Astrocyte (in vitro differentiated cells and primary cell): ENCODE results near the gene USP11. TPM values are rescaled to one million over a fixed set of nuclear protein-coding genes. Genes with fewer than 3 reads are reported as not detected.

Experiments
- DNase-seq: peaks from one replicate; pipeline ENCODE4 v3.0.0-alpha.2; 2010; ENCODE audit warnings: low read depth
- FAIRE-seq: peaks from 2 replicates; lab custom pipeline; 2011; peaks lifted over from hg19 to GRCh38; lab: Jason Lieb, UNC
- H2AFZ ChIP-seq: 2 replicates; pipeline ENCODE4 v1.6.0; 2012; ENCODE audit warnings: low read depth, low read length, inconsistent platforms
- H3K27ac ChIP-seq: 2 replicates; pipeline ENCODE4 v1.5.1; 2011; ENCODE audit warnings: low read depth, low read length, inconsistent platforms
- H3K27me3 ChIP-seq: 2 replicates; pipeline ENCODE4 v1.6.0; 2011; ENCODE audit warnings: low read length, inconsistent platforms; ENCODE audit not compliant: insufficient read depth
- H3K36me3 ChIP-seq: 2 replicates; pipeline ENCODE4 v1.5.1; 2011; ENCODE audit warnings: low read length, inconsistent platforms; ENCODE audit not compliant: insufficient read depth
- H3K4me1 ChIP-seq: 2 replicates; pipeline ENCODE4 v1.5.1; 2011; ENCODE audit warnings: low read length, inconsistent platforms; ENCODE audit not compliant: insufficient read depth
- H3K4me2 ChIP-seq: 2 replicates; pipeline ENCODE4 v1.6.0; 2012; ENCODE audit warnings: low read length, inconsistent platforms
- H3K4me3 ChIP-seq: 2 replicates; pipeline ENCODE4 v1.5.1; 2011; ENCODE audit warnings: low read depth, mild to moderate bottlenecking, low read length, inconsistent platforms; ENCODE audit not compliant: insufficient read depth
- H3K79me2 ChIP-seq: 2 replicates; pipeline ENCODE4 v1.6.0; 2012; ENCODE audit warnings: mild to moderate bottlenecking, low read length, inconsistent platforms; ENCODE audit not compliant: insufficient read depth
- H3K9ac ChIP-seq: 2 replicates; pipeline ENCODE4 v1.6.0; 2012; ENCODE audit warnings: mild to moderate bottlenecking, low read length, inconsistent platforms
- H3K9me3 ChIP-seq: 2 replicates; pipeline ENCODE4 v1.5.1; 2012; ENCODE audit warnings: low read depth, mild to moderate bottlenecking, low read length, inconsistent platforms; ENCODE audit not compliant: insufficient read depth
- H4K20me1 ChIP-seq: 2 replicates; pipeline ENCODE4 v1.6.0; 2012; ENCODE audit warnings: low read length, inconsistent platforms; ENCODE audit not compliant: insufficient read depth
- H3K27ac Mint-ChIP-seq: one replicate; pipeline ENCODE4 v1.8.0; 2021; ENCODE audit warnings: mild to moderate bottlenecking, mixed read lengths; ENCODE audit not compliant: unreplicated experiment
- H3K27me3 Mint-ChIP-seq: one replicate; pipeline ENCODE4 v1.8.0; 2021; ENCODE audit warnings: low read depth, mixed read lengths; ENCODE audit not compliant: unreplicated experiment
- H3K36me3 Mint-ChIP-seq: one replicate; pipeline ENCODE4 v1.8.0; 2021; ENCODE audit warnings: low read depth, mixed read lengths; ENCODE audit not compliant: unreplicated experiment
- H3K4me1 Mint-ChIP-seq: one replicate; pipeline ENCODE4 v1.8.0; 2021; ENCODE audit warnings: low read depth, mixed read lengths; ENCODE audit not compliant: unreplicated experiment
- H3K4me3 Mint-ChIP-seq: one replicate; pipeline ENCODE4 v1.8.0; 2021; ENCODE audit warnings: mild to moderate bottlenecking, moderate library complexity, mixed read lengths; ENCODE audit not compliant: unreplicated experiment
- H3K9me3 Mint-ChIP-seq: one replicate; pipeline ENCODE4 v1.8.0; 2021; ENCODE audit warnings: mild to moderate bottlenecking, mixed read lengths; ENCODE audit not compliant: unreplicated experiment
- CTCF ChIP-seq: IDR thresholded peaks from 2 replicates; pipeline ENCODE4 v1.5.1; 2011; ENCODE audit warnings: low read depth, mild to moderate bottlenecking, inconsistent platforms, low read length, moderate library complexity; ENCODE audit not compliant: insufficient read depth
- EZH2 ChIP-seq: IDR thresholded peaks from 2 replicates; pipeline ENCODE4 v1.6.1; 2012; ENCODE audit warnings: mild to moderate bottlenecking, low read length, inconsistent platforms; ENCODE audit not compliant: insufficient read depth
- total RNA-seq: library from RNA; stranded (reverse); gene quantifications from 2 replicates; pipeline ENCODE4 v1.2.1, GENCODE V29; 2021

USP11 gene
- total RNA-seq, 1 donor from 2014 or later, result 75.7 TPM

- Histone ChIP-seq H3K4me2 (no peak overlapping the region), H3K27ac (peak overlapping the region; percentile 19), H3K36me3 (peaks cover 46% of the 10 kb centered on the region), H4K20me1 (peaks cover 86% of the 10 kb centered on the region), H3K9ac (no peak overlapping the region), H3K4me3 (no peak overlapping the region), H3K79me2 (peaks cover 69% of the 10 kb centered on the region), H2AFZ (no peak overlapping the region), H3K27me3 (no peaks in the 10 kb centered on the region), H3K9me3 (no peaks in the 10 kb centered on the region), H3K4me1 (peaks cover 23% of the 10 kb centered on the region)
- Mint-ChIP-seq H3K4me3 (no peak overlapping the region), H3K27ac (peak overlapping the region; percentile 18), H3K9me3 (no peaks in the 10 kb centered on the region), H3K27me3 (no peaks in the 10 kb centered on the region), H3K36me3 (peaks cover 12% of the 10 kb centered on the region), H3K4me1 (peaks cover 26% of the 10 kb centered on the region)
- DNase-seq (peak; percentile 76), FAIRE-seq (peak; percentile 99)
- TF ChIP-seq EZH2, result no peak
- peak; percentile 14 for TF ChIP-seq CTCF
Measured at GRCh38 chrX:47200385-47201150, 32.2 kb upstream of the USP11 start.

GRCh38 chrX:47201345-47201944 is 31.4 kb upstream of the USP11 start:
- Histone ChIP-seq H4K20me1 (peaks cover 85% of the 10 kb centered on the region), H3K27ac (no peak overlapping the region), H3K9me3 (no peaks in the 10 kb centered on the region), H3K27me3 (no peaks in the 10 kb centered on the region), H3K4me2 (no peak overlapping the region), H2AFZ (no peak overlapping the region), H3K79me2 (peaks cover 64% of the 10 kb centered on the region), H3K36me3 (peaks cover 48% of the 10 kb centered on the region), H3K9ac (no peak overlapping the region), H3K4me3 (no peak overlapping the region), H3K4me1 (peaks cover 14% of the 10 kb centered on the region)
- Mint-ChIP-seq H3K4me1 (peaks cover 20% of the 10 kb centered on the region), H3K36me3 (peaks cover 12% of the 10 kb centered on the region), H3K27me3 (no peaks in the 10 kb centered on the region), H3K4me3 (no peak overlapping the region), H3K27ac (no peak overlapping the region), H3K9me3 (no peaks in the 10 kb centered on the region)
- FAIRE-seq (peak; percentile 94), DNase-seq (no peak)
- TF ChIP-seq CTCF, result no peak
- no peak for TF ChIP-seq EZH2

GRCh38 chrX:47202316-47202715 is 30.5 kb upstream of the USP11 start:
- no peaks in the 10 kb centered on the region for H3K9me3 ChIP-seq
- H3K36me3 ChIP-seq, result peaks cover 55% of the 10 kb centered on the region
- H3K27ac ChIP-seq, result no peak overlapping the region
- Mint-ChIP-seq H3K36me3 (peaks cover 15% of the 10 kb centered on the region), H3K4me1 (peaks cover 12% of the 10 kb centered on the region), H3K4me3 (no peak overlapping the region), H3K9me3 (no peaks in the 10 kb centered on the region), H3K27ac (no peak overlapping the region), H3K27me3 (no peaks in the 10 kb centered on the region)
- DNase-seq, result no peak
- H4K20me1 ChIP-seq, result peaks cover 83% of the 10 kb centered on the region
- no peak overlapping the region for H3K9ac ChIP-seq
- no peak overlapping the region for H3K4me3 ChIP-seq
- peaks cover 6% of the 10 kb centered on the region for H3K4me1 ChIP-seq
- TF ChIP-seq EZH2 (no peak), CTCF (no peak)
- H3K4me2 ChIP-seq, result no peak overlapping the region
- no peak overlapping the region for H2AFZ ChIP-seq
- no peak for FAIRE-seq
- peaks cover 56% of the 10 kb centered on the region for H3K79me2 ChIP-seq
- no peaks in the 10 kb centered on the region for H3K27me3 ChIP-seq
